HG02642 (cell line): Measurements from ENCODE around the gene PUM1.
"Not testable (repeated sequence)": the region's sequence is repeated elsewhere in the genome, so short reads cannot be mapped to it uniquely, and the experiment has no call there.

ENCODE experiments used
- ATAC-seq: cut with Tn5 transposase; IDR thresholded peaks from one replicate; pipeline ENCODE4 v1.9.1; 2021; ENCODE audit warnings: mild to moderate bottlenecking; ENCODE audit not compliant: unreplicated experiment, poor library complexity

The PUM1 gene

DNA sequence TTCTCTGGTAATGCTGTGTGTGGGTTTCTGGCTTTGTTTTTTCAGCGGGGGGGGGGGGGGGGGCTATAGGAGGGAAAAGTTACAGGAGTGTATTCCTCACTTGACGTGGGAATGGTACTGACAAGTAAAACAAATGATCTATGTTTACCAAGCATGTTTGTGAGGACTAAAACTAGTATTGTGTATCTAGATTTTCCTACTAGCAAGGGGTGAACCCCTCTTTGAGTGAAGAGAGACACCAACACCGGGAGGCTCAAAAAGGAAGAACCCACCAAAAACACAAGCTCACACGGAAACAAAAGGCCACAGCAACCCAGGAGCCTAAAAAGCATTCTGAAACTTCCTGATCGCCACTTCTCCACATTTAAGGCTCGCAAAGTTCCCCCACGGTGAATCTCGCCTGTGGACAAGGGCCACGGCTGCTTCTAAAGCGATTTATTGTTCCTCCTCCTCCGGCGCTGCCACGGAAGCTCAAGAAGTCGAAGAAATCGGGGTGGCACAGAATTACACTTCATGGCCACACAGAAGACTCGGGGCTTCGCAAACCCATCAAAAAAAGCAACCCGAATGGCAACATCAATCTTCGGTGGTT is 703 bp downstream of the PUM1 start:
- no peak for ATAC-seq

DNA sequence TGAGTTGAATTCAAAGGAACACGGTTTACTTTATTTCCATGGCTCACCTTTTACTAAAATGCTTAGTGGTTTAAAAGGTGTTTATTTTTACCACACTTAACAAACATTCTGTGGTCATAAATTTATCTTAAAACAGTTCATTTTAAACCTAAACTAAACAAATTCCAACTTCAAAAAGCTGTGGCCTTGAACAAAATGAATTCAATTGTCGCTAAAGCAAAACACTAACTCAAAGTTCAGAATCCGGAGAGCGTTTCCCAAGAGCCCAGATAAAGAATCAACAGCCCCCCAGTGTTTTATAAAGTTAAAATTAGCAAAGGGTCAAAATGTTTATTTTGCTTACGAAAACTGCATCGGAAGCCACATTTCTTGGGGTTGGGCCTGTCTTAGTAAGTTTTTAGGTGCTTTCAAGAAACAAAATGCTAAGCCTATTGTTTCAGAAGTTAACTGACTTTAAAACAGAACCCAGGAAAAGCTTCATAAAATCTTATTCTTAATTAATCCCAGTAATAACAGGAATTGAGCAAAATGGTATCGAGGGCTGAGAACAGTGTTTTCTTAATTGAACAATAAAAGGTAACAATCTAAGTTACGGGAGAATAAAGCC is 1.3 kb downstream of the PUM1 start:
- ATAC-seq = no peak

DNA sequence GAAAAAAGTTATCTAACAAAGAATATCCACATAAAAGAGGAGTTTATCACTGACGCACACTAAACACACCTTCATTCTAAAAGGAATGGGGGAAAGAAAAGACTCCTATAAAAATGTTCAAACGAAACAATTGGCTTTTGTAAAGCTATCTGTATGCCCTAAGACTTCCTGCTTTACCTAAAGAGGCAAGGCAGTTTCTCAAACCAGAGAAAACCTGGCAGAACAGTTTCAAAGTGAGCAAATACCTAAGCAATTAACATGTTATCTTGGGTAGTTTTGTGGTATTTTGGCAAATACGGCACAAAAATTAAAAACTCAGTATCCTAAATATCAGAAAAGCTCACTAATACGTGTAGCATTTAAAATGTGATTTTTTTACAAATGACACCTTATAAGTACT is 1.9 kb downstream of the PUM1 start:
- no peak for ATAC-seq

- no peak for ATAC-seq
Observed at GRCh38 chr1:31062867-31063380, 2.6 kb downstream of the PUM1 start.

GRCh38 chr1:31062162-31062866 is 3.2 kb downstream of the PUM1 start:
- not testable (repeated sequence) for ATAC-seq

DNA sequence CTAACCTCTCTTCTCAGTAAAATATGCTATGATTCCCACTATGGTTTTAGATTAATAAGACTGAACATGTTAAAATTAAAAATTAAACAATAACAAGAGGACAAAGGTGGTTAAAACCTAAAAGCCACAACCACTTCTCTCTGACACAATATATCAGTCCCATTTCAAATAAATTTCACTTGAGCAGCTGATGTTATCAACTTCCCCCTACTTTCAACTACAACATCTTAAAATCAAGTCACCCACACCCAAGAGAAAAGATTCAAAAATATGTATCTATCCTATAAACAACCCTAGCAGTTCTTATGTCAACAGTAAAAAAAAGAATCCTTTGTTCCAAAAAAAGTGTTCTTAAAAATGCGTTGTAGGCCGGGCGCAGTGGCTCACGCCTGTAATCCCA is 7.5 kb downstream of the PUM1 start:
- no peak for ATAC-seq

DNA sequence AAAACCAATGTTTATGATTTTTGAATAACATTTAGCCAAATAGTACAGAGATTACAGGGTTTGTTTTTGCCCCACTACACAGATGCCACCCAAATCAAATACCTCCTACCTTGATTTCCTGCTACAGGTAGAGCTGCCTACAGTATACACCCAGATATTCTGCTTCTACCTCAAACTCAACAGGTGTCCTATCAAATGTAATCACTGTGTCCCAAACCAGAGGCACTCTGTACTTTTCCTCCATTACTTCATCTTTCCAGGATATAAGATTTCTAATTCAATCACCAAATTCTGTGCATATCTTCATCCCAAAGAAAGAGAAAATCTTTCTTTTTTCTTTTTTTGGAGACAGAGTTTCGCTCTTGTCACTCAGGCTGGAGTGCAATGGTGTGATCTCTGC is 9.6 kb downstream of the PUM1 start:
- no peak for ATAC-seq

- no peak for ATAC-seq
Observed at GRCh38 chr1:31055501-31055900, 10.0 kb downstream of the PUM1 start.

DNA sequence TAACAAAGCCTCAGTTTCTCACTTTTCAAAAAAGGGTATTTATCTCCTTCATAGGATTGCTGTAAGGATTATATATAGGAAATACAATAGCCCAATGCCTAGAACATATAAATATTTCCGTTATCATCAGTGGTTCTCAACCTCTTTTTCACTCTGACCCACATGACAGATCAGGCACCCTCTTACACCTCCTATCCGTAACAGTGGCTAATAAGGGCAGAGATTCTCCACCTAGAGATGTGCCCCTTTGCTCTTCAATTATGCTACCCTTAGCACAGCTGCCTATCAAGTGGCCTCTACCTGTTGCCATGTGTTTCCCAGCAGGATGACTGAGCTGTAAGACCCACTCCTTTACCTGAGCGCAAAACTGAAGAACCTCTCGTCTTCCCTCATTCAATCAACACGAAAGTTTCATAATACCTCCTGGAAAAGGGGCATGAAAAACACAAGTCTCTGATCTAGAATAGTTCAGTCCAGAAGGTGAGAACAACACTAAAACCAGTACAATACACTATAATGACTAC is 10.5 kb downstream of the PUM1 start:
- ATAC-seq = no peak

- no peak for ATAC-seq
Observed at GRCh38 chr1:31054349-31054748, 11.2 kb downstream of the PUM1 start.

DNA sequence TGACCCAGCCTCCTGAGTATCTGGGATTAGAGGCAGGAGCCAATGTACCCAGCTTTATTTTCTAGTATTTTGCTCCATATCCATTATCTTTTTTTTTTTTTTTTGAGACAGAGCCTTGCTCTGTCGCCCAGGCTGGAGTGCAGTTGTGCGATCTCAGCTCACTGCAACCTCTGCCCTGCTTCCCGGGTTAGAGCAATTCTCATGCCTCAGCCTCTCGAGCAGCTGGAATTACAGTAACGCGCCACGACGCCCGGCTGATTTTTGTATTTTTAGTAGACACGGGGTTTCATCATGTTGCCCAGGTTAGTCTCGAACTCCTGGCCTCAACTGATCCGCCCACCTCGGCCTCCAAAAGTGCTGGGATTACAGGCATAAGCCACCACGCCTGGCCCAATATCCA is 12.9 kb downstream of the PUM1 start:
- not testable (repeated sequence) for ATAC-seq

DNA sequence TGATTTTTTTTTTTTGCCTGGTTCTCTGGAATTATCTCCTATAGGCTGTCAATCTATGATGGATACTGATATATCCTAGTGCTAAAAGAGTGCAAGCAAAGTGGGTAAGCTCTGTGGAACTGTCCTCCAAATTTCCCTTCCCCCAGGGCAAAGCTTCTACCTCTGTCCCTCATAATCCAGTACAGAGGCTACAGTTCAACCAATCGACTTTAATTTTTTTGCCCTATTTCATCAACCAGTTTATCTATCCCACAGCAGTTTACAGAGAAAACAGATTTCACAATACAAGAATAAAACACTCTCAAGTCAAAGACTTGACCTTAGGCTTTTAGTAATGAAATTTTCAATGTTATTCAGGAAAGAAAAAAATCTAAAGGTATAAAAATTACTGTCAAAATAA is 13.9 kb downstream of the PUM1 start:
- no peak for ATAC-seq

DNA sequence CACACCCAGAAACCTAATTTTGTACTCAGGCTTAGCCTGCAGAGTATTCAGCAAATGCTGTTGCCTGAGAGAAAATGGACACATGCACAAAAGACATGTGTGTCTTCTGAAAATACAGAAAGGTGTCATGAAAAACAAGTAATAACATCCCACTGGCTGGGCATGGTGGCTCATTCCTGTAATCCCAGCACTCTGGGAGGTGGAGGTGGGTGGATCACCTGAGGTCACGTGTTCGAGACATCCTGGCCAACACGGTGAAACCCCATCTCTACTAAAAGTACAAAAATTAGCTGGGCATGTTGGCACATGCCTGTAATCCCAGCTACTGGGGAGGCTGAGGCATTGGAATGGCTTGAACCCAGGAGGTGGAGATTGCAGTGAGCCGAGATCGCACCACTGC is 18.0 kb downstream of the PUM1 start:
- not testable (repeated sequence) for ATAC-seq

DNA sequence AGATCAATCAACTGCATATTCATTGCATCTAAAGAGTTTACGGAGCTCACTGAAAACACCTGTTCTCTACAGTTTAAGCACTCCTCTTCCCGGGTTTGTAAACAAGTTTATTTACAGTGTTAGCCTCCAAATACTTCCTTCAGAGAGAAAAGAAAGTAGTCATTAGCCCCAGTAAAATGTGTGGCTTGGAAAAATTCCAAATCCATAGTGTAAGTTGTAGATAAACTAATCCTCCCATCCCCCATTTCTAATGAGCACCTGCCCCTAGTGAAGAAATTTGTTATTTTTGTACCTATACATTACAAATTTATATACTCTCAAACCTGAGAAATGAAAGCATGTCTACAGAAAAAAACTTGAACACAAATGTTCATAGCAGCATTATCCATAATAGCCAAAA is 21.9 kb downstream of the PUM1 start:
- no peak for ATAC-seq

DNA sequence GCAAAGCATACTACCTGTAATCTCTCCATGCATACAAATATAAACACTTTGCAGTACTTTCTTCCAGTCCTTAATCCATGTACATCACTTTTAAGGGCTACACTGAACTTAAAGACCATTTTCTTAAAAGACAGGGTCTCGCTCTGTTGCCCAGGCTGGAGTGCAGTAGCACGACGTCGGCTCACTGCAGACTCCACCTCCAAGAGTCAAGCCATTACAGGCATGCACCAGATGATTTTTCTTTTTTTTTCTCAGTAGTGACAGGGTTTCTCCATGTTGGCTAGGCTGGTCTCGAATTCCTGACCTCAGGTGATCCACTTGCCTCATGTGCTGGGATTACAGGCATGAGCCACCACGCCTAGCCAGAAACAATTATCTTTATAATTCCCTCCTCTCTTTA is 22.9 kb downstream of the PUM1 start:
- no peak for ATAC-seq

DNA sequence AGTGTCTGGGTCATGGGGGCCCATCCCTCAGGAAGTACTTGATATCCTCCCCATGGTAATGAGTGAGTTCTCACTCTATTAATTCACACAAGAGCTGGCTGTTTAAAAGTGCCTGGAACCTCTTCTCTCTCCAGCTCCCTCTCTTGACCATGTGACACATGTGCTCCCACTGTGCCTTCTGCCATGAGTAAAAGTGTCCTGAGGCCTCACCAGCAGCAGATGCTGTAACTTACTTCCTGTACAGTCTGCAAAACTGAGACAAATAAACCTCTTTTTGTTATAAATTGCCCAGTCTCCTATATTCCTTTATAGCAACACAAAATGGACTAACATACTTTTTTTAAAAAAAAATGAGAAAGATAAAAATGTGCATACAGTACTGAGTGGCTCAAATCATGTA is 24.0 kb downstream of the PUM1 start:
- no peak for ATAC-seq

GRCh38 chr1:31040038-31040437 is 25.5 kb downstream of the PUM1 start:
- no peak for ATAC-seq

GRCh38 chr1:31038935-31039334 is 26.6 kb downstream of the PUM1 start:
- not testable (repeated sequence) for ATAC-seq

GRCh38 chr1:31038360-31038759 is 27.2 kb downstream of the PUM1 start:
- ATAC-seq = no peak

GRCh38 chr1:31036749-31037500 is 28.6 kb downstream of the PUM1 start:
- no peak for ATAC-seq

DNA sequence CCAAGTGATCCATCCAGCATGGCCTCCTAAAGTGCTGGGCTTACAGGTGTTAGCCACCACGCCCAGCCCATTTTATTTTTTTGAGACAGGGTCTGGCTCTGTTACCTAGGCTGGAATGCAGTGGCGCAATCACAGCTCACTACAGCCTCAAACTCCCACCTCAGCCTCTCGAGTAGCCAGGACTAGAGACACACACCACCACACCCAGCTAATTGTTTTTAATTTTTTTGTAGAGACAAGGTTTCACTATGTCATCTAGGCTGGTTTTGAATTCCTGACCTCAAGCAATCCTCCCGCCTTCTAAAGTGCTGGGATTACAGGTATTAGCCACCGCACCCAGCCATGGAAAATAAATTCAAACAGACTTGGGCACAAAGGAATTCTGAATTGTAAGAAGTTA is 31.9 kb downstream of the PUM1 start:
- no peak for ATAC-seq
